Kidney glomerular epithelial cell (primary cell): ENCODE measurements around the gene NBAS.

Experiments used
- DNase-seq: peaks from one replicate; lab custom pipeline; 2025; lab: John Stamatoyannopoulos, UW

NBAS gene

GRCh38 chr2:15560988-15561573 lies at the start of gene NBAS:
TSS of gene NBAS (minus strand) at chr2:15561334. CDS start at chr2:15561304, 30 bp downstream.
- DNase-seq = peak; percentile 80

GRCh38 chr2:15610430-15610952 lies 49.4 kb upstream of the NBAS start:
- DNase-seq = no peak

DNA sequence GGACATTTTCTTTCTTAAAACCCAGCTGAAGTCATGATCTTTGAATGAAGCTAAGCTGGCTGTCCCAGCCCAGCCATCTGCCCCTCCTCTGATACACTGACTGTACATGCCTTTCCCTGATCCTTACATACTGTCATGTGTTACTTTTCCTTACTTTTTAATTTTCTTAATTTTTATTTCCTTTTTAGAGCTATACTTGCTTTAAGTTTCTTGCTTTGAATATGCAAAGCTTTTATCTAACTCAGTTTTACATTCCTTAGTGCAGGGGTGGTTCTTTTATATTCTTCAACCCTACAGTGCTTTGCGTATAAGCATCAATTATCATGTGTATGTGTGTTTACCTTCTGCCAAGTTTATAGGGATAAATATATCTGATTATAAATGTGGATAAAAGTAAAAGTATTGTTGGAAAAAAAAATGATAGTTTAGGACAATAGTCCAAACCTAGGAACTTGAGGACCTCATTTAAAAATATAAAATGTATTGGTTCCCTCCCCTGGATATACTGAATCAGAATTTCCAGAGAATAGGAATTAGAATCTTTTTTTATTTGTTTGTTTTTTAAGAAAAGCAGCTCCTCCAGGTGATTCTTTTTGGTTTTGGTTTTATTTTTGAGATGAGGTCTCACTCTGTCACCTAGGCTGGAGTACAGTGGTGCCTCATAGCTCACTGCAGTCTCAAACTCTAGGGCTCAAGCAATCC lies 48.4 kb upstream of the NBAS start:
- DNase-seq = no peak

DNA sequence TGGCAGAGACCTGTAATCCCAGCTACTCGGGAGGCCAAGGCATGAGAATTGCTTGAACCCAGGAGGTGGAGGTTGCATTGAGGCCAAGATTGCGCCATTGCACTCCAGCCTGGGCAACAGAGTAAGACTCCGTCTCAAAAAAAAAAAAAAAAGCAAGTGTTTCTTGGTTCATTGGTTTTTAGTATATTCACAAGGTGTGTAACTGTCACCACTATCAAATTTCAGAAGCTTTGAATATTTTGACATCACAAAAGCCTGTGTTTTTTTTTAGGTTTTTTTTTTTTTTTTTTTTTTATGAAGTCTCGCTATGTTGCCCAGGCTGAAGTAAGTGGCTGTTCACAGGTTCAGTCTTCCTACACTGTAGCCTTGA lies 47.2 kb upstream of the NBAS start:
- DNase-seq = no peak

DNA sequence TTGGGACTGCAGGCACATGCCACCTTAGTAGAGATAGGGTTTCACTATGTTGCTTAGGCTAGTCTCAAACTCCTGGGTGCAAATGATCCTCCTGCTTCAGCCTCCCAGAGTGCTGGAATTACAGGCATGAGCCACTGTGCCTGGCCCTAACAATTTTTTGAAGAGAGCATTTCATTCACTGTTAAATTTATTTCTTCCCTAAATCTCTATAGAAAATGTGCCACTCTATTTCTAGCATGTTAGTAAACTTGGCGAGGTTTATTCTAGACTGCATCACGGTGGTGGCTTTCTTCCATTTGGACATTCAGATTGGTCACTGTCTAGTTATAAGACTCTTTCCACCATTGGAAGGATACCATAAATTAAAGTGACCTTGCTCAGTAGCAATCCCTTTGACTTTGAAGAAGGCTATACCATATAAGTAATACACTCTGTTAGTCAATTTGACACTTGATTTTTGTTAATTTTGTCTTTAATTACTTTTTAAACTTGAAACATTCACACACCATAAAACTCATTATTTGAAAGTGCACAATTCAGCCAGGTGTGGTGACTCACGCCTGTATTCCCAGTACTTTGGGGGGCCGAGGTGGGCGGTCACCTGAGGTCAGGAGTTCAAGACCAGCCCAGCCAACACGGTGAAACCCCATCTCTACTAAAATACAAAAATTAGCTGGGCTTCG lies 46.7 kb upstream of the NBAS start:
- no peak for DNase-seq

GRCh38 chr2:15606481-15607441 lies 45.6 kb upstream of the NBAS start:
- no peak for DNase-seq

- DNase-seq = no peak
Measured at GRCh38 chr2:15605721-15606120, 44.6 kb upstream of the NBAS start.

DNA sequence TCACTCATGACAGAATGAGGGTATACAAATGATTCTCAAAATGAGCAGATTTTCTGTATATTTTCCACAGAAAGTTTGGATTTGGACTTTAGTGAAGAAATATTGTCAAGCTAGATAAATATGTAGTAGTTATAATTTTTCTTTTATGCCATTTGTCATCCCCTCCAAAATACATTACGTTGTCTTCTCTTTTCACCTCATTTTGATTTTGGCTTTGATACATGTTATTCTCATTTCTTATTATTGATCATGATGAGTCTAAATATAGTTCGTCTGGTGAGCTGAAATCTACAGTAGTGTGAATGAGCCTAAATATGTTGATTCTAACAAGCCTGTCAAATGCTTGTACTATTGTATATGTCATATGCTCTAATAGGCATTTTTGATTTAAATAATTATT lies 42.8 kb upstream of the NBAS start:
- DNase-seq = no peak

GRCh38 chr2:15603044-15603765 lies 42.1 kb upstream of the NBAS start:
- DNase-seq = no peak

- DNase-seq = no peak
Measured at GRCh38 chr2:15602393-15602792, 41.3 kb upstream of the NBAS start.

- DNase-seq = no peak
Measured at GRCh38 chr2:15601681-15602080, 40.5 kb upstream of the NBAS start.

- no peak for DNase-seq
Measured at GRCh38 chr2:15599994-15600393, 38.9 kb upstream of the NBAS start.

GRCh38 chr2:15596968-15597367 lies 35.8 kb upstream of the NBAS start:
- no peak for DNase-seq

GRCh38 chr2:15596350-15596749 lies 35.2 kb upstream of the NBAS start:
- DNase-seq = no peak

DNA sequence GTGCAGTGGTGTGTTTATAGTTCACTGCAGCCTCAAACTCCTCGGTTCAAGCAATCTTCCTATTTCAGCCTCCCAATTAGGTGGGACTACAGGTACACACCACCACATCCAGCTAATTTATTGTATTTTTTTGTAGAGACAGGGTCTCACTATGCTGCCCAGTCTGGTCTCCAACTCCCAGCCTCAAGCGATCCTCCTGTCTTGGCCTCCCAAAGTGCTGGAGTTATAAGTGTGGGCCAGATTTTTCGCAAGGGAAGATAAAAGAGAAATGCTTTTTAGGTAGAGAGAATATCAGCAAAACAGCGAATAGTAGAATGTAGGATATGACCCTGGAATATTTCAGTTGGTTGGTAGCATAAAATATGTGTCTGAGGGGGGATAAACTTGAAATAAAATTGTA lies 34.8 kb upstream of the NBAS start:
- no peak for DNase-seq

DNA sequence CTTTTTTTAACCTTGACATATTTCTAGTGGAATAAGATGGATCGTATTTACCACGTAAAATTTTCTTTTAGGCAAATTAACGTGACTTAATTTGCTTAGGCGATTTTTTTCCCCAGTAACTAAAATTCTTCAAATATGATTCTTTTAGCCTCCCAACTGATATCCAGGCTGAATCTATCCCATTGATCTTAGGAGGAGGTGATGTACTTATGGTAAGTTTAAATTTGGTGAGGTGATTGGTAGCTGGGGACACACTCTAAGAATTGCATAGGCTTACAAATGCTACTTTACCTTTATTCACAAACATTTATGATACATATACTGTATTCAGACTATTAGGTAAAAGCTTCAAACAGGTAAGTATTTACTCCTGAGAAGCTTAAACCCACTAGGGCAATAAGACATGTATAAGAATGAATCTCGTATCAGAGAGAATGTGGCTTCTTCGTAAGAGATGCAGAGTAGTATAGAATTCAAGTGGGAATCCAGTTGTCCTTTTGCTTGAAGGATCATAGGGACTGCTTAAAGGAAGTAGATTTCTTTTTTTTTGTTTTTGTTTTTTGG lies 34.3 kb upstream of the NBAS start:
- DNase-seq = no peak

GRCh38 chr2:15594291-15595256 lies 33.4 kb upstream of the NBAS start:
- no peak for DNase-seq

GRCh38 chr2:15593327-15593705 lies 32.2 kb upstream of the NBAS start:
- DNase-seq = no peak

DNA sequence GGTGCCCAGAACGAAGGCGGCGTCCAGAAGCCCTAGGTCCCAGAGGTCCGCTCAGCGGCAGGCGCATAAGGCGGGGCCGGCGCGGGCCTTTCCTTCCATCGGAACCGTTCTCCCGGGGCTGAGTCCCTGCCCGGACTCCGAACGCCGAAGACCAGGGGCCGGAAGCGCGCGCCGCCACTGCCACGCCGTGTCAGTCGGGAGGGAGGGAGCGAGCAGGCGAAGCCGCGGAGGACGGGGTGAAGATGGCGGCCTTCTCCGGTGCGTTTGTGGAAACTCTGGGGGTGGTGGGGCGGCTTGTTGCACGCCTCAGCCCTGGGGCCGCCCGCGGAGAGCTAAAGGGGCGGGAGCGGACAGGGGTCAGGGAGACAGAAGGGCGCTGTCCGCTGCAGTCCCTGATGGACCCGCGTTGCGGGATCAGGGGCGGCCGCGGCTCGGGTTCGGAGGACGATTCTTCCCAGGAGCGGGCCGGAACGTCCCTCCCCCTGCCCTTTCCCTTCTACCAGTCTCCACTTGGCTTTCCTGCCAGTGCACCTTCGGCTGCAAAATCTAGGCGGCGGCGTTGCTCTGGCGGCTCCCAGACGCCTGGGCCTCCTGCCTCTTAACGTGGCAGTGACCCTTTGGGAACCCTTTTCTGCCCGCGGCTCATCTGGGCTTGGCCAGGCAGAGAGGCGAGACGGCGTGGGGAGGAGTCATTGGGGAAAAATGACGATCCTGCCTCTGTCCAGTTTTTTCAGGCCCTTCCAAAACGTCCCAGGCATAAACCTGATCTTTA lies 30.7 kb upstream of the NBAS start, which contains the start of gene DDX1:
Gene DDX1, plus strand, starts transcription at position 177 of the 772 bp plus-strand sequence. Its CDS starts 66 bp downstream, at position 243.
- peak; percentile 82 for DNase-seq
